Measurements from ENCODE around the gene SKAP1. TPM values are rescaled to one million over a fixed set of nuclear protein-coding genes. Genes with fewer than 3 reads are reported as not detected.
"Not testable (repeated sequence)": the region's sequence is repeated elsewhere in the genome, so short reads cannot be mapped to it uniquely, and the experiment has no call there.

Gene SKAP1
- total RNA-seq, 1 donor from 2014 or later: 1.0 TPM

DNA sequence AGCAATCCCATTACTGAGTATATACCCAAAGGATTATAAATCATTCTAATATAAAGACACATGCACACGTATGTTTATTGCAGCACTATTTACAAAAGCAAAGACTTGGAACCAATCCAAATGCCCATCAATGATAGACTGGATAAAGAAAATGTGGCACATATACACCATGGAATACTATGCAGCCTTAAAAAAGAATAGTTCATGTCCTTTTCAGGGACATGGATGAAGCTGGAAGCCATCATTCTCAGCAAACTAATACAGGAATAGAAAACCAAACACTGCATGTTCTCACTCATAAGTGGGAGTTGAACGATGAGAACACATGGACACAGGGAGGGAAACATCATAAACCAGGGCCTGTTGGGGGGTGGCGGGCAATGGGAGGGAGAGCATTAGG, 19.3 kb upstream of the SKAP1 start:
- H3K36me3 ChIP-seq (ENCODE audit: control insufficient read depth in 3 of 3, insufficient read depth in 3 of 3, low read length in 3 of 3); H3K9ac ChIP-seq (ENCODE audit: low read depth in 1 of 3, low read length in 3 of 3); H3K9me3 ChIP-seq (ENCODE audit: control insufficient read depth in 3 of 3, low read length in 3 of 3); H3K4me3 ChIP-seq (ENCODE audit: low read length in 3 of 3); H3K4me1 ChIP-seq (ENCODE audit: control insufficient read depth in 3 of 3, insufficient read depth in 3 of 3, low read length in 3 of 3); H3K27ac ChIP-seq (ENCODE audit: low read depth, low read length): not testable (repeated sequence)
- H3K27me3 ChIP-seq (ENCODE audit: control insufficient read depth in 3 of 3, insufficient read depth in 3 of 3, low read length in 3 of 3): peaks cover 15 to 20% (median 19%) of the 10 kb centered on the region in 3 donors

DNA sequence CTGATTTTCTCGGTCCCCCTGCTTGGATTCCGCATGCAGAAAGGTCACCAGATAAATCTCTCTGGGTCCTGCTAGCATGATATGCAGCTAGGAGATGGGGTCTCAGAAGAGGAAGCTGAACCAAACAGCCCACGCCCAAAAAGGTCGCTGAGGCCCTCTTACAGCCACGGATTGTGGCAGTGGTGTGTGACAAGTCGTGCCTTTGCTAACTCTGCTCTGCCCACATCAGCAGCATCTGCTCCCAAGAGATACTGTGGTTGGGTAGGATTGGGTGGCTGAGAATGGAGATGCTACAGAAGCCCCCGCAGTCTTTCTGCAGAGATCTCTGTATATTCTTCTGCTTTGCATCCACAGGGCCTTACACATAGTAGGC, 15.2 kb upstream of the SKAP1 start:
- H3K27ac ChIP-seq (ENCODE audit: low read depth, low read length): no peak overlapping the region
- no peaks in the 10 kb centered on the region for H3K36me3 ChIP-seq (ENCODE audit: control insufficient read depth in 3 of 3, insufficient read depth in 3 of 3, low read length in 3 of 3)
- no peak overlapping the region for H3K4me3 ChIP-seq (ENCODE audit: low read length in 3 of 3)
- H3K9me3 ChIP-seq (ENCODE audit: control insufficient read depth in 3 of 3, low read length in 3 of 3): no peaks in the 10 kb centered on the region
- no peaks in the 10 kb centered on the region for H3K4me1 ChIP-seq (ENCODE audit: control insufficient read depth in 3 of 3, insufficient read depth in 3 of 3, low read length in 3 of 3)
- no peak overlapping the region for H3K9ac ChIP-seq (ENCODE audit: low read depth in 1 of 3, low read length in 3 of 3)
- peaks cover 16 to 22% (median 17%) of the 10 kb centered on the region in 3 donors for H3K27me3 ChIP-seq (ENCODE audit: control insufficient read depth in 3 of 3, insufficient read depth in 3 of 3, low read length in 3 of 3)

DNA sequence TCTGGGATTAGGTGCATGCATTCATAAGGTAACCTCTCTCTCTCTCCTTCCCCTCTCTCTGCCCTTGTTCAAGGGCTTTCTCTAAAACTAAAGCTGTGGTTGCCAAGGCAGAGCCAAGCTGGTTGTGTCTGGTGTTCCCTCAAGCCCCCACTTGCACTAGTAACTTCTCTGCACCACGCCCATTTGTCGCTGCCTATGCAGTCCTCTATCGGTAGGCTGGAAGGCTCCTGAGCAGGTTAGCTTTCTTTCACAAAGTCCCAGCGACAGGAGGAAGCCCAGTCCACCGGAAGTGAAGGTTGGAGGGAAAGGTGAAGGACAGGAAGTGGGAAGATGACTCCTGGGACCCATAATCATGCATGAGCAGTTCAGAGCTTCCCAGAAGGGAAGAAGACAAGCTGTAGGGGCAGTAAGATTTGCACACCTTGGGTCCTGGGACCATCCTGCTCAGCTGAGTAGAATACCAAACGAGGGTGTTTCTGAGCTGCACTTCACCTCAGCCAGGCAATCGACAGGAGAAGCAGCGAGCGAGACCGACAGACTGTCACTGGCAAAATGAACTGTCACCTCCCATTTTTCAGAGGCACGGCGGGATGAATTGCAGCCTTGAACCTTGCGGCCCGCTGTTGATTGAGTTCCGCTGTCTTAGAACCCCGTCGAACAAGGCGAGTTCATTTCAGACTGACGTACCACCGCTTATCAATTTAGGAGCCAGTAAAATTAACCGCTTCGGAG, 14.7 kb upstream of the SKAP1 start:
- Histone ChIP-seq H3K36me3 (ENCODE audit: control insufficient read depth in 3 of 3, insufficient read depth in 3 of 3, low read length in 3 of 3) (no peaks in the 10 kb centered on the region), H3K9ac (ENCODE audit: low read depth in 1 of 3, low read length in 3 of 3) (no peak overlapping the region), H3K4me1 (ENCODE audit: control insufficient read depth in 3 of 3, insufficient read depth in 3 of 3, low read length in 3 of 3) (no peaks in the 10 kb centered on the region), H3K27ac (ENCODE audit: low read depth, low read length) (no peak overlapping the region), H3K27me3 (ENCODE audit: control insufficient read depth in 3 of 3, insufficient read depth in 3 of 3, low read length in 3 of 3) (peaks cover 16 to 18% (median 17%) of the 10 kb centered on the region in 3 donors), H3K4me3 (ENCODE audit: low read length in 3 of 3) (no peak overlapping the region), H3K9me3 (ENCODE audit: control insufficient read depth in 3 of 3, low read length in 3 of 3) (no peaks in the 10 kb centered on the region)

DNA sequence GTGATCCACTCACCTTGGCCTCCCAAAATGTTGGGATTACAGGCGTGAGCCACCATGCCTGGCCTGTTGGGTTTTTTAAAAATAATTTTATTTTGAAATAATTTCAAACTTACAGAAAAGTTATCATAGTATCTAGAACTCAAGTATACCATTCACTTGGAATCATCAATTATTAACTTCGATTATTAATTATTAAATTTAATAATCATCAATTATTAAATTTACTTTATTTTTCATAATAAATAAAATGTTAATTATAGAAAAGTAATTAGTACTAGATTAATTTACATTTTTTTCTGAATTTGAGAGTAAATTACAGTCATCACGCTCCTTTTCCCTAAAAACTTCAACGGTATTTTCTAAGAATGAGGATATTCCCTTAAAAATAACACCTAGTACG, 13.7 kb upstream of the SKAP1 start:
- Histone ChIP-seq H3K27me3 (ENCODE audit: control insufficient read depth in 3 of 3, insufficient read depth in 3 of 3, low read length in 3 of 3) (peaks cover 16 to 18% (median 17%) of the 10 kb centered on the region in 3 donors), H3K27ac (ENCODE audit: low read depth, low read length) (no peak overlapping the region), H3K4me1 (ENCODE audit: control insufficient read depth in 3 of 3, insufficient read depth in 3 of 3, low read length in 3 of 3) (no peaks in the 10 kb centered on the region), H3K9me3 (ENCODE audit: control insufficient read depth in 3 of 3, low read length in 3 of 3) (no peaks in the 10 kb centered on the region), H3K4me3 (ENCODE audit: low read length in 3 of 3) (no peak overlapping the region), H3K9ac (ENCODE audit: low read depth in 1 of 3, low read length in 3 of 3) (no peak overlapping the region), H3K36me3 (ENCODE audit: control insufficient read depth in 3 of 3, insufficient read depth in 3 of 3, low read length in 3 of 3) (no peaks in the 10 kb centered on the region)

DNA sequence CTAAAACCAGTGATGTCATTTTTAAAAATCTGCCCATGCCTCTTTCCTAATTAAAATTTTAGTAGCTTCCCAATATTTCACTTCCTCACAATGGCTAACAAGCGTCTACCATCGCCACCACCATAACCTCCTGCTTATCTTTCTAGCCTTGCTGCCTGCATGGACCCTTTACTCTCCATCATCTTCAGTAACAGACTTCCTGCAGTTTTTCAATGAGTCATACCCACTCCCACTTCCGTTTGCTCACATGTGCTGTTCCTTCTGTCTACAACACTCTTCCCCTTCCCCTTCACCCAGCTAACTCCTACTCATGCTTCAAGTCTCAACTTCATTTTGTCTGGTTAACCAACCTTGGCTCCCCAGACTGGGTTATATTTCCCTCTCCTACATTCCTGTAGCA, 12.8 kb upstream of the SKAP1 start:
- Histone ChIP-seq H3K9ac (ENCODE audit: low read depth in 1 of 3, low read length in 3 of 3) (no peak overlapping the region), H3K27ac (ENCODE audit: low read depth, low read length) (no peak overlapping the region)

DNA sequence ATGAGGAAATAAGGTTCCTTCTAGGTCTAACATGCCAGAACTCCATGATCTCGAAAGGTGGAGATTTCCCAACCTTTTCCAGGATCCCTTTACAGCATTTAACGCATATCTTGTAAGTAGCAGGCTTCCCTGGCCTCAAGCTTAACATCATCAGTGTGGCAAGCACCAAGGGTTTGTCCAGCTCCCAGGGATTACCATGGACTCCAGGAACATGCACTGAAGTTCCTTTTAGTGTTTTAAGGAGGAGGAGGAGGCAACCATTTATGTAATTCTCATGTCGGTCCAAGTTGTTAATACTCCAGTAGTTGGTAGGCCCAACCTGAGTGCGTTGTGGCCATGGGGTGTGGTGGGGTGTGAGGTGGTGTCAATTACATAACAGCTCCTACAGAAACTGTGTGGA, 11.8 kb upstream of the SKAP1 start:
- Histone ChIP-seq H3K36me3 (ENCODE audit: control insufficient read depth in 3 of 3, insufficient read depth in 3 of 3, low read length in 3 of 3) (no peaks in the 10 kb centered on the region), H3K4me1 (ENCODE audit: control insufficient read depth in 3 of 3, insufficient read depth in 3 of 3, low read length in 3 of 3) (no peaks in the 10 kb centered on the region), H3K9ac (ENCODE audit: low read depth in 1 of 3, low read length in 3 of 3) (no peak overlapping the region), H3K9me3 (ENCODE audit: control insufficient read depth in 3 of 3, low read length in 3 of 3) (no peaks in the 10 kb centered on the region), H3K4me3 (ENCODE audit: low read length in 3 of 3) (no peak overlapping the region), H3K27ac (ENCODE audit: low read depth, low read length) (no peak overlapping the region), H3K27me3 (ENCODE audit: control insufficient read depth in 3 of 3, insufficient read depth in 3 of 3, low read length in 3 of 3) (peaks cover 17 to 22% (median 19%) of the 10 kb centered on the region in 3 donors)

More for the DNA sequence above, 12.8 kb upstream of the SKAP1 start:
- peaks cover 16 to 18% (median 17%) of the 10 kb centered on the region in 3 donors for H3K27me3 ChIP-seq (ENCODE audit: control insufficient read depth in 3 of 3, insufficient read depth in 3 of 3, low read length in 3 of 3)
- H3K9me3 ChIP-seq (ENCODE audit: control insufficient read depth in 3 of 3, low read length in 3 of 3): no peaks in the 10 kb centered on the region
- H3K4me1 ChIP-seq (ENCODE audit: control insufficient read depth in 3 of 3, insufficient read depth in 3 of 3, low read length in 3 of 3): no peaks in the 10 kb centered on the region
- H3K4me3 ChIP-seq (ENCODE audit: low read length in 3 of 3): no peak overlapping the region
- no peaks in the 10 kb centered on the region for H3K36me3 ChIP-seq (ENCODE audit: control insufficient read depth in 3 of 3, insufficient read depth in 3 of 3, low read length in 3 of 3)

DNA sequence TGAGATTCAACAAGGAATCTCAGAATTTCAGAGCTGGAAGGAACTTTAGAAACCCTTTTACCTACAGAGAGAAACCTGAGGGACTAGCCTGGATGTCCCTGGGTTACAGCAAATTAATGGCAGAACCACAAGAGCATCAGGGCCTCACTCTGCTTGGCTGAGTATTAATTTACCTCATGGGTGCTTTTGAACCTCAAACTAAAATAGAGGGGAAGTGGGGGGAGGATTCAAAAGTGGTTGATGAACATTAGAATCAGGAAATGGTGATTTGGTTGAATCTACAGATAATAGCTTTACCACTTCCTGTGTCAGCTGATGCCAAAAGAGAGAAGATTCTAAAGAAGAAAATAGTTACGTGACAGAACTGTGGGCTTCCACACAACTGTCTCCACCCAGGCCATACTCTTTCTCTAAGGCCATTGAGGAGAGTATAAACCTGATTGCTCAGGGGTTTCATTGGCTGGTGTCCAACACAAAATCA, 11.3 kb upstream of the SKAP1 start:
- Histone ChIP-seq H3K4me1 (ENCODE audit: control insufficient read depth in 3 of 3, insufficient read depth in 3 of 3, low read length in 3 of 3) (no peaks in the 10 kb centered on the region), H3K27me3 (ENCODE audit: control insufficient read depth in 3 of 3, insufficient read depth in 3 of 3, low read length in 3 of 3) (peaks cover 21 to 27% (median 23%) of the 10 kb centered on the region in 3 donors), H3K9me3 (ENCODE audit: control insufficient read depth in 3 of 3, low read length in 3 of 3) (no peaks in the 10 kb centered on the region), H3K27ac (ENCODE audit: low read depth, low read length) (no peak overlapping the region), H3K36me3 (ENCODE audit: control insufficient read depth in 3 of 3, insufficient read depth in 3 of 3, low read length in 3 of 3) (no peaks in the 10 kb centered on the region), H3K4me3 (ENCODE audit: low read length in 3 of 3) (no peak overlapping the region), H3K9ac (ENCODE audit: low read depth in 1 of 3, low read length in 3 of 3) (no peak overlapping the region)

DNA sequence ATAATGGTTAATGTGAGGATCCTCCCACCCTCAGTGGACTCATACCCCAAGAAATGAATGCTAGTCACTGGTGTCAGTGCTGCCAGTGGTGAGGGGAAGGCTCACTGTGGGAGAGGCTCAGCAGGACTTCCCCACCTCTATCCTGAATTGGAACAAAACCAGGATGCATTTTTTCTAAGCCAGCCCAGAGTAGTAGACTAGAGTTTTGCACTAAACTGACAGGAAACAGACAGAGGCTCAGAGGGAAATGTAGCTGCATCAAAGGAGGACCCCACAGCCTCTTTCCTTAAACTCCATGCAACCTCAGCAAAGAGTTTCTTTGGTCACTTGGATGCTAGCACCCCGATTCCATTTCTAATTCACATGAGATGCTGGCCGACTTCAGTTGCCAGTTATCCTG, 10.7 kb upstream of the SKAP1 start:
- no peaks in the 10 kb centered on the region for H3K36me3 ChIP-seq (ENCODE audit: control insufficient read depth in 3 of 3, insufficient read depth in 3 of 3, low read length in 3 of 3)
- no peak overlapping the region for H3K27ac ChIP-seq (ENCODE audit: low read depth, low read length)
- no peaks in the 10 kb centered on the region for H3K4me1 ChIP-seq (ENCODE audit: control insufficient read depth in 3 of 3, insufficient read depth in 3 of 3, low read length in 3 of 3)
- H3K9ac ChIP-seq (ENCODE audit: low read depth in 1 of 3, low read length in 3 of 3): no peak overlapping the region
- H3K4me3 ChIP-seq (ENCODE audit: low read length in 3 of 3): no peak overlapping the region
- H3K27me3 ChIP-seq (ENCODE audit: control insufficient read depth in 3 of 3, insufficient read depth in 3 of 3, low read length in 3 of 3): peaks cover 15 to 27% (median 22%) of the 10 kb centered on the region in 3 donors
- no peaks in the 10 kb centered on the region for H3K9me3 ChIP-seq (ENCODE audit: control insufficient read depth in 3 of 3, low read length in 3 of 3)

DNA sequence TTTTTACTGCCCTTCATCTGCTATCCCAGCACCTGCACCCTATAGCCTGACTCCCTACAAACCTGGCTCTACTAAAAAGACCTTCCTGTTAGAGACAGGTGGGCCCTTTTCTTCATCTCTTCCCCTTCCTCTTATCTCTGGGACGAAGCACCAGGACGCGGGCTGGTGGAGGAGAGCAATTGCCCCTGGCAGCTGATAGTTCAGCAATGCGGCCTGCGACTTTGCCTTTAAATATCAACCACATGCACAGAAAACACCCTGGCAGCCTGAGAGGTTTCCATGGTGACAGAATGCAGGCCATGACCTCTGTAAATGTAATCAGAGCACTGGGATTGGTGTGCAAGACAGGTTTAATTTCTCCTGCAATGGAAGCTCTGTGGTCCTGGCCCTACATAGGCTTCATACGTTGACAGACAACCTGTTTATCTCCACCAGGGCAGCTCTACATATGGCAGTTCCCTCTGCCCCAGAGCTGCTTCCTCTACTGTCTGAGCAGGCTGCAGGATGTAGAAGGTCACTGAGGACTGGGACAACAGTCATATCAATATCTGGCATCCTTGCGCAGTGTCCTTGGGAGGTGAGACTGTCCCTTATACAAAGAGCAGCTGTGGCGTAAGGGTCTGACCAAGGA, 10.0 kb upstream of the SKAP1 start:
- H3K9ac ChIP-seq (ENCODE audit: low read depth in 1 of 3, low read length in 3 of 3): no peak overlapping the region
- no peak overlapping the region for H3K27ac ChIP-seq (ENCODE audit: low read depth, low read length)
- H3K9me3 ChIP-seq (ENCODE audit: control insufficient read depth in 3 of 3, low read length in 3 of 3): no peaks in the 10 kb centered on the region
- no peaks in the 10 kb centered on the region for H3K4me1 ChIP-seq (ENCODE audit: control insufficient read depth in 3 of 3, insufficient read depth in 3 of 3, low read length in 3 of 3)
- no peak overlapping the region for H3K4me3 ChIP-seq (ENCODE audit: low read length in 3 of 3)
- H3K36me3 ChIP-seq (ENCODE audit: control insufficient read depth in 3 of 3, insufficient read depth in 3 of 3, low read length in 3 of 3): no peaks in the 10 kb centered on the region
- H3K27me3 ChIP-seq (ENCODE audit: control insufficient read depth in 3 of 3, insufficient read depth in 3 of 3, low read length in 3 of 3): peaks cover 12 to 25% (median 24%) of the 10 kb centered on the region in 3 donors

DNA sequence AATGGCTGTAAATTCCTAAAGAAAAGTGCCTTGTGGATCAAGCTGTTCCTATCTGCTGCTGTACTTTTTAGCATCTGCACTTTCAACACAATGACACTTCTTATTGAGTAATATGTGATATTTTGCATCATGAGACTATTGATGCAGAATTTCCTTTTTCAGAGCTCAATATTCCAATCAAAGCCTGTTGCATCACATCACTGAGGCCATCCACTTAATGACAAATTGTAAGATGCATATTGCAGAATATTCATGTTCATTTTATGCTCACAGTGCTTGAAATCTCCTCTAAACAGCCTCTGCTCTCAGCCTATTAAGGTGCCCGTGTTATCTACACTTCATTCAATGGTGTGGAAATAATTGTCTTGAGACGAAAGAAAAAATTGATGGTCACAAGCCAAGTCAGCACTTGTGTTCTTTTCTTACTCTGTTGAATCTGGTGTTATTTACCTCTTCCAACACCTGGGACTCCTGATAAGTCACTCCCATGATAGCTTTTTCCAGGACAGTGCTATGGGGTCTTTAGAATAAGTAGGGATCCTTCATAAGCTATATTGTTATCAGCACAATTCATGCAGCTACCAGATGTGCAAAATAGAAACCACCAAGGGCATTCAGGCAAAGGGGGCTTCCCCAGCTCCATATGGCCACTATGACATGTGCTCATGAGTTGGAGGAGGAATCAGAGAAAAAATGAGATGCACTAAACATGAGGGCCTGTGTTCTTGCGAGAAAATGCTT, 9.3 kb upstream of the SKAP1 start:
- peaks cover 7 to 21% (median 17%) of the 10 kb centered on the region in 3 donors for H3K27me3 ChIP-seq (ENCODE audit: control insufficient read depth in 3 of 3, insufficient read depth in 3 of 3, low read length in 3 of 3)
- H3K36me3 ChIP-seq (ENCODE audit: control insufficient read depth in 3 of 3, insufficient read depth in 3 of 3, low read length in 3 of 3): no peaks in the 10 kb centered on the region
- H3K27ac ChIP-seq (ENCODE audit: low read depth, low read length): no peak overlapping the region
- H3K9me3 ChIP-seq (ENCODE audit: control insufficient read depth in 3 of 3, low read length in 3 of 3): no peaks in the 10 kb centered on the region
- no peaks in the 10 kb centered on the region for H3K4me1 ChIP-seq (ENCODE audit: control insufficient read depth in 3 of 3, insufficient read depth in 3 of 3, low read length in 3 of 3)
- H3K4me3 ChIP-seq (ENCODE audit: low read length in 3 of 3): no peak overlapping the region
- no peak overlapping the region for H3K9ac ChIP-seq (ENCODE audit: low read depth in 1 of 3, low read length in 3 of 3)
